ENCODE data around the gene DPYSL4.

- TF ChIP-seq CTCF (IDR thresholded peaks at IDR 0.05) (no peak), POLR2A (IDR thresholded peaks at IDR 0.05) (no peak)
Observed at GRCh38 chr10:132141076-132141475, 45.7 kb upstream of the DPYSL4 start.
